B cell (primary cell): Measurements from ENCODE around the gene FAM210B.

ENCODE experiments used
- EZH2 ChIP-seq: IDR thresholded peaks from 2 replicates; pipeline ENCODE4 v1.6.1; 2012; ENCODE audit warnings: borderline replicate concordance, low read depth, mild to moderate bottlenecking, moderate library complexity, low read length; ENCODE audit not compliant: insufficient read depth, poor library complexity, severe bottlenecking
- TF ChIP-seq, protein P1 (sequence below): fragments of 200-600 bp; IDR thresholded peaks from one replicate; pipeline ENCODE4 v1.8.0; 2022; ENCODE audit warnings: antibody characterized with exemption, mild to moderate bottlenecking

DNA sequence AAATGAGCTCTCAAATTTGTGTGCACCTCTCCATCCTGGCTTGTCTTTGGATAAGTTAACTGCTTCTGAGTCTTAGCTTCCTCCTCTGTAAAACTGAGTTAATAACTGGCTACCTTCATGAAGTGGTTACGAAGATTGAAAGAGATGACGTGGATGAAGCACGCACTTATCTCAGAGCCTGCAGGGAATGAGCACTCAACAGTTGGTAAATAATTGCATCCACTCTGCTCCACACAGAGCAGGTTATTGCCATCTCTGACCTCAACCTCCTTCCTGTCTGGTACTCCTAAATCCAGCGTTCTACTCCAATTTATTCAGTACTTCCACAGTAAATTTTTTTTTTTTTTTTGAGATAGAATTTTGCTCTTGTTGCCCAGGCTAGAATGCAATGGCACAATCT lies 26.4 kb downstream of the FAM210B start:
- TF ChIP-seq EZH2 = no peak
- TF ChIP-seq, protein P1, sequence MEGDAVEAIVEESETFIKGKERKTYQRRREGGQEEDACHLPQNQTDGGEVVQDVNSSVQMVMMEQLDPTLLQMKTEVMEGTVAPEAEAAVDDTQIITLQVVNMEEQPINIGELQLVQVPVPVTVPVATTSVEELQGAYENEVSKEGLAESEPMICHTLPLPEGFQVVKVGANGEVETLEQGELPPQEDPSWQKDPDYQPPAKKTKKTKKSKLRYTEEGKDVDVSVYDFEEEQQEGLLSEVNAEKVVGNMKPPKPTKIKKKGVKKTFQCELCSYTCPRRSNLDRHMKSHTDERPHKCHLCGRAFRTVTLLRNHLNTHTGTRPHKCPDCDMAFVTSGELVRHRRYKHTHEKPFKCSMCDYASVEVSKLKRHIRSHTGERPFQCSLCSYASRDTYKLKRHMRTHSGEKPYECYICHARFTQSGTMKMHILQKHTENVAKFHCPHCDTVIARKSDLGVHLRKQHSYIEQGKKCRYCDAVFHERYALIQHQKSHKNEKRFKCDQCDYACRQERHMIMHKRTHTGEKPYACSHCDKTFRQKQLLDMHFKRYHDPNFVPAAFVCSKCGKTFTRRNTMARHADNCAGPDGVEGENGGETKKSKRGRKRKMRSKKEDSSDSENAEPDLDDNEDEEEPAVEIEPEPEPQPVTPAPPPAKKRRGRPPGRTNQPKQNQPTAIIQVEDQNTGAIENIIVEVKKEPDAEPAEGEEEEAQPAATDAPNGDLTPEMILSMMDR = no peak
